Endothelial cell of umbilical vein (primary cell): ENCODE results near the gene LRRC70. TPM values are rescaled to one million over a fixed set of nuclear protein-coding genes. Genes with fewer than 3 reads are reported as not detected.
A peak's percentile ranks its signal among the peaks of the same experiment; 100 is the strongest.

Experiments used
- BruUV-seq: library from RNA; stranded (reverse); fragments of 400-500 nt; replicated peaks from 2 replicates; lab custom pipeline; 2021; lab: Mats Ljungman, UMichigan
- CTCF ChIA-PET: fragments of 300-600, 350-600 bp; sonication (Branson Sonifier 250); formaldehyde crosslinking; loops from one replicate; lab custom pipeline; 2021; ENCODE audit warnings: antibody characterized with exemption, inconsistent platforms; lab: Charles Lee
- POLR2A ChIA-PET: fragments of 300-600, 350-600 bp; sonication (Branson Sonifier 250); formaldehyde crosslinking; loops from one replicate; lab custom pipeline; 2021; ENCODE audit warnings: antibody characterized with exemption, inconsistent platforms; lab: Charles Lee
- DNase-seq: peaks from one replicate; pipeline ENCODE4 v3.0.0-alpha.2; 2011; ENCODE audit warnings: low read depth, low spot score
- FAIRE-seq: peaks from 2 replicates; lab custom pipeline; 2011; peaks lifted over from hg19 to GRCh38; lab: Jason Lieb, UNC
- H2AFZ ChIP-seq: 2 replicates; pipeline ENCODE4 v1.6.0; 2012; ENCODE audit warnings: low read depth, low read length, control low read depth, inconsistent platforms
- H3K27ac ChIP-seq: 2 replicates; pipeline ENCODE4 v1.5.1; 2011; ENCODE audit warnings: low read depth, mild to moderate bottlenecking, control low read depth, low read length, moderate library complexity; ENCODE audit not compliant: insufficient read depth
- H3K27me3 ChIP-seq, 2 experiments: 2 replicates each; pipeline versions ENCODE4 v1.6.0 to v1.6.1; 2011; ENCODE audit warnings: low read length in 2 of 2, mixed read lengths in 1 of 2; ENCODE audit not compliant: control insufficient read depth in 2 of 2, insufficient read depth in 2 of 2
- H3K36me3 ChIP-seq, 2 experiments: 2 replicates in 1 of 2; 3 replicates in 1 of 2; pipeline ENCODE4 v1.5.1; 2011; ENCODE audit warnings: low read length in 2 of 2, mild to moderate bottlenecking in 1 of 2, moderate library complexity in 1 of 2; ENCODE audit not compliant: control insufficient read depth in 2 of 2, insufficient read depth in 2 of 2; ENCODE audit errors: extremely low read depth in 1 of 2
- H3K4me1 ChIP-seq: 3 replicates; pipeline ENCODE4 v1.5.1; 2011; ENCODE audit warnings: mild to moderate bottlenecking, low read length; ENCODE audit not compliant: control insufficient read depth, insufficient read depth; ENCODE audit errors: extremely low read depth
- H3K4me2 ChIP-seq: 2 replicates; pipeline ENCODE4 v1.6.1; 2011; ENCODE audit warnings: low read length, control low read depth, mixed read lengths; ENCODE audit not compliant: insufficient read depth
- H3K4me3 ChIP-seq, 3 experiments: fragments of 200-600 bp in 1 of 3; sonication (generic), shearing (Covaris generic) in 1 of 3; replicated peaks in 1 of 3; 2 replicates each; pipeline ENCODE4 v1.5.1; 2011 to 2016; ENCODE audit warnings: control low read depth in 3 of 3, low read length in 3 of 3, mild to moderate bottlenecking in 2 of 3, inconsistent platforms in 1 of 3, low read depth in 1 of 3, moderate library complexity in 1 of 3; ENCODE audit not compliant: insufficient read depth in 1 of 3
- H3K79me2 ChIP-seq: 2 replicates; pipeline ENCODE4 v1.6.0; 2012; ENCODE audit warnings: low read length, inconsistent platforms; ENCODE audit not compliant: control insufficient read depth, insufficient read depth
- H3K9ac ChIP-seq: replicated peaks from 2 replicates; pipeline ENCODE3; 2011; ENCODE audit warnings: low read length, control low read depth; ENCODE audit not compliant: insufficient read depth; ENCODE audit errors: extremely low read depth
- H3K9me1 ChIP-seq: replicated peaks from 3 replicates; pipeline ENCODE4 v1.6.0; 2011; ENCODE audit warnings: mild to moderate bottlenecking, low read length; ENCODE audit not compliant: control insufficient read depth, insufficient read depth; ENCODE audit errors: extremely low read depth
- H3K9me3 ChIP-seq: replicated peaks from 2 replicates; pipeline ENCODE4 v1.5.1; 2012; ENCODE audit warnings: low read length, inconsistent platforms; ENCODE audit not compliant: control insufficient read depth, insufficient read depth
- H4K20me1 ChIP-seq: replicated peaks from 2 replicates; pipeline ENCODE3; 2011; ENCODE audit warnings: mild to moderate bottlenecking, low read length; ENCODE audit not compliant: control insufficient read depth, insufficient read depth; ENCODE audit errors: extremely low read depth
- EZH2 ChIP-seq: IDR thresholded peaks from 2 replicates; pipeline ENCODE4 v1.6.1; 2012; ENCODE audit warnings: borderline replicate concordance, low read depth, mild to moderate bottlenecking, moderate library complexity, low read length, inconsistent platforms; ENCODE audit not compliant: severe bottlenecking
- FOS ChIP-seq: IDR thresholded peaks from 2 replicates; pipeline ENCODE4 v1.6.1; 2011; ENCODE audit warnings: mild to moderate bottlenecking, low read length, moderate library complexity, borderline replicate concordance; ENCODE audit not compliant: insufficient read depth
- GATA2 ChIP-seq: IDR thresholded peaks from 2 replicates; pipeline ENCODE4 v1.7.0; 2011; ENCODE audit warnings: low read depth, mild to moderate bottlenecking, moderate library complexity, mixed read lengths, low read length; ENCODE audit not compliant: insufficient read length, insufficient read depth
- MAX ChIP-seq: IDR thresholded peaks from 2 replicates; pipeline ENCODE4 v1.6.1; 2011; ENCODE audit not compliant: insufficient read depth, insufficient read length
- POLR2AphosphoS5 ChIP-seq: IDR thresholded peaks from 2 replicates; pipeline ENCODE4 v1.6.1; 2012; ENCODE audit warnings: low read depth, mild to moderate bottlenecking, control low read depth, low read length, moderate library complexity; ENCODE audit not compliant: insufficient read depth
- dilution Hi-C: fragments of 300-500 bp; cut with MboI; formaldehyde crosslinking; loops from one replicate; pipeline ENCODE4 v1.15.0; 2019; ENCODE audit warnings: low sequenced_read_pairs; ENCODE audit not compliant: extremely low pct_ligation_motif_present
- intact Hi-C: fragments of 100-400 bp; cut with micrococcal nuclease; formaldehyde crosslinking; loops from one replicate; pipeline ENCODE4 v1.10.0; 2022
- polyA plus RNA-seq, 4 experiments: library from polyadenylated mRNA; depleted of rRNA in 3 of 4; stranded (reverse) in 3 of 4; unstranded in 1 of 4; fragments of >200 nt; gene quantifications; 2 replicates each; pipeline versions ENCODE4 v1.2.1 to v1.2.3, GENCODE V29; 2011 to 2012; ENCODE audit warnings: missing spikeins in 1 of 4
- total RNA-seq: library from RNA; stranded (reverse); gene quantifications from 2 replicates; pipeline ENCODE4 v1.2.3, GENCODE V29; 2021

The LRRC70 gene
- total and polyA plus RNA-seq, 2 donors (not counting 3 experiments of a cell fraction or from before 2014, with no cell fraction given), result 24.5 to 32.6 TPM

GRCh38 chr5:62593331-62593730 lies 14.7 kb downstream of the LRRC70 start:
- no TSS peak for BruUV-seq
- peaks cover 4 to 14% of the 10 kb centered on the region in 2 experiments for H3K36me3 ChIP-seq
- POLR2A ChIA-PET, result no interaction called here
- H2AFZ ChIP-seq, result no peak overlapping the region
- peak overlapping the region; percentile 12 for H3K4me2 ChIP-seq
- intact Hi-C loops (no loop called here), dilution Hi-C loops (no loop called here)
- no peak overlapping the region for H3K9ac ChIP-seq
- H3K79me2 ChIP-seq, result peaks cover 44% of the 10 kb centered on the region
- peaks cover 14% of the 10 kb centered on the region for H3K4me1 ChIP-seq
- FAIRE-seq, result peak; percentile 80
- no peaks in the 10 kb centered on the region for H4K20me1 ChIP-seq
- CTCF ChIA-PET, result interaction anchor here (2.0 to 2.7 kb wide), 2 partner anchors 10 to 133 kb away, joined by 6 to 7 read pairs; no protein-coding TSS in a partner anchor
- peak; percentile 44 for DNase-seq
- no peak overlapping the region for H3K4me3 ChIP-seq
- no peaks in the 10 kb centered on the region for H3K27me3 ChIP-seq
- TF ChIP-seq POLR2AphosphoS5 (peak; percentile 26), EZH2 (no peak), FOS (peak; percentile 30), MAX (no peak), GATA2 (peak; percentile 43)
- no peaks in the 10 kb centered on the region for H3K9me3 ChIP-seq
- no peaks in the 10 kb centered on the region for H3K9me1 ChIP-seq
- peak overlapping the region; percentile 56 for H3K27ac ChIP-seq

GRCh38 chr5:62594364-62594984 lies 15.9 kb downstream of the LRRC70 start:
- Histone ChIP-seq H3K27me3 (no peaks in the 10 kb centered on the region), H4K20me1 (no peaks in the 10 kb centered on the region), H3K79me2 (peaks cover 42% of the 10 kb centered on the region), H3K4me3 (no peak overlapping the region), H3K9me1 (no peaks in the 10 kb centered on the region), H3K9me3 (no peaks in the 10 kb centered on the region), H3K9ac (no peak overlapping the region), H3K4me2 (no peak overlapping the region), H3K36me3 (peaks cover 6 to 13% of the 10 kb centered on the region in 2 experiments), H2AFZ (no peak overlapping the region), H3K4me1 (peaks cover 14% of the 10 kb centered on the region), H3K27ac (no peak overlapping the region)
- DNase-seq (no peak), FAIRE-seq (no peak)
- intact Hi-C loops (no loop called here), dilution Hi-C loops (no loop called here)
- ChIA-PET POLR2A (no interaction called here), CTCF (no interaction called here)
- no peak for TF ChIP-seq MAX
- no TSS peak for BruUV-seq
